ENCODE measurements around the gene SLAMF9.

Gene SLAMF9

GRCh38 chr1:159992161-159992560 is 38.1 kb upstream of the SLAMF9 start:
- DNase-seq (ENCODE audit: low read depth): no peak
- H3K4me3 ChIP-seq (replicated peaks; ENCODE audit: low read depth, low read length): no peak overlapping the region
- TF ChIP-seq, protein P1, sequence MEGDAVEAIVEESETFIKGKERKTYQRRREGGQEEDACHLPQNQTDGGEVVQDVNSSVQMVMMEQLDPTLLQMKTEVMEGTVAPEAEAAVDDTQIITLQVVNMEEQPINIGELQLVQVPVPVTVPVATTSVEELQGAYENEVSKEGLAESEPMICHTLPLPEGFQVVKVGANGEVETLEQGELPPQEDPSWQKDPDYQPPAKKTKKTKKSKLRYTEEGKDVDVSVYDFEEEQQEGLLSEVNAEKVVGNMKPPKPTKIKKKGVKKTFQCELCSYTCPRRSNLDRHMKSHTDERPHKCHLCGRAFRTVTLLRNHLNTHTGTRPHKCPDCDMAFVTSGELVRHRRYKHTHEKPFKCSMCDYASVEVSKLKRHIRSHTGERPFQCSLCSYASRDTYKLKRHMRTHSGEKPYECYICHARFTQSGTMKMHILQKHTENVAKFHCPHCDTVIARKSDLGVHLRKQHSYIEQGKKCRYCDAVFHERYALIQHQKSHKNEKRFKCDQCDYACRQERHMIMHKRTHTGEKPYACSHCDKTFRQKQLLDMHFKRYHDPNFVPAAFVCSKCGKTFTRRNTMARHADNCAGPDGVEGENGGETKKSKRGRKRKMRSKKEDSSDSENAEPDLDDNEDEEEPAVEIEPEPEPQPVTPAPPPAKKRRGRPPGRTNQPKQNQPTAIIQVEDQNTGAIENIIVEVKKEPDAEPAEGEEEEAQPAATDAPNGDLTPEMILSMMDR (IDR thresholded peaks at IDR 0.05; ENCODE audit: low read length, missing control alignments): no peak

DNA sequence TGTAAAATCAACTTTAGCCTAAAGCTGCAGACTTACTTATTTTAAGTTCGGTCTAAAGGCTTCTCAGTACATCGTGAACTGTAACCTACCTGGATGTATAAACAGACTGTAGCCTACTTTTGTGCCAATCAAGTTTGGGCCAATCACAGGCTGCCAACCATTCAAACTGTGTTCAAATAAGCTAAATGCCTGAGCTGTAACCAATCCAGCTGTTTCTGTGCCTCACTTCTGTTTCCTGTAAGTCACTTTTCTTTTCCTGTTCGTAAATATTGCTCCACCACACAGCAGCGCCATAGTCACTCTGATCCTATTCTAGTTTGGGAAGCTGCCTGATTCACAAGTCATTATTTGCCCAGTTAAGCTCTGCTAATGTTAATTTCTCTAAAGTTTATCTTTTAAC is 37.5 kb upstream of the SLAMF9 start:
- TF ChIP-seq, protein P1 (IDR thresholded peaks at IDR 0.05; ENCODE audit: low read length, missing control alignments): no peak
- peak; percentile 24 for DNase-seq (ENCODE audit: low read depth)
- no peak overlapping the region for H3K4me3 ChIP-seq (replicated peaks; ENCODE audit: low read depth, low read length)

DNA sequence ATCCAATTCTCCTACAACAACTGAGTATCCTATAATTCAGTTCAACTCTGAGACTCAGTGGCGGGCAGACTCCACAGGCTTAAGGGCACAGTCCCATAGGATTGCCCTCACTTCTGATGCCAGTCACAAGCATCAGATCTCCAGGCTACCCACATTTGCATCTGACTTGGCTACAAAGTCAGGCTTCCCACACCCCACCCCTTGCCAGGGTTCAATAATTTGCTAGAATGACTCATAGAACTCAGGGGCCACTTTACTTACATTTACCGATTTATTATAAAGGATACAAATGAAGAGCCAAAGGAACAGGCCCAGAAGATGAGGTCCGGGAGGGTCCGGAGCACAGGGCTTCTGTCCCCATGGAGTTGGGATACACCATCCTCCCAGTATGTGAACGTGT is 36.0 kb upstream of the SLAMF9 start:
- no peak for DNase-seq (ENCODE audit: low read depth)
- TF ChIP-seq, protein P1 (IDR thresholded peaks at IDR 0.05; ENCODE audit: low read length, missing control alignments): no peak
- no peak overlapping the region for H3K4me3 ChIP-seq (replicated peaks; ENCODE audit: low read depth, low read length)

GRCh38 chr1:159989581-159989980 is 35.5 kb upstream of the SLAMF9 start:
- DNase-seq (ENCODE audit: low read depth): no peak
- TF ChIP-seq, protein P1 (IDR thresholded peaks at IDR 0.05; ENCODE audit: low read length, missing control alignments): no peak
- no peak overlapping the region for H3K4me3 ChIP-seq (replicated peaks; ENCODE audit: low read depth, low read length)

- TF ChIP-seq, protein P1 (IDR thresholded peaks at IDR 0.05; ENCODE audit: low read length, missing control alignments): no peak
- H3K4me3 ChIP-seq (replicated peaks; ENCODE audit: low read depth, low read length): no peak overlapping the region
Observed at GRCh38 chr1:159988006-159988405, 34.0 kb upstream of the SLAMF9 start.

GRCh38 chr1:159987186-159987585 is 33.1 kb upstream of the SLAMF9 start:
- no peak for DNase-seq (ENCODE audit: low read depth)
- no peak overlapping the region for H3K4me3 ChIP-seq (replicated peaks; ENCODE audit: low read depth, low read length)
- TF ChIP-seq, protein P1 (IDR thresholded peaks at IDR 0.05; ENCODE audit: low read length, missing control alignments): no peak

More at GRCh38 chr1:159988006-159988405, 34.0 kb upstream of the SLAMF9 start:
- DNase-seq (ENCODE audit: low read depth): no peak

DNA sequence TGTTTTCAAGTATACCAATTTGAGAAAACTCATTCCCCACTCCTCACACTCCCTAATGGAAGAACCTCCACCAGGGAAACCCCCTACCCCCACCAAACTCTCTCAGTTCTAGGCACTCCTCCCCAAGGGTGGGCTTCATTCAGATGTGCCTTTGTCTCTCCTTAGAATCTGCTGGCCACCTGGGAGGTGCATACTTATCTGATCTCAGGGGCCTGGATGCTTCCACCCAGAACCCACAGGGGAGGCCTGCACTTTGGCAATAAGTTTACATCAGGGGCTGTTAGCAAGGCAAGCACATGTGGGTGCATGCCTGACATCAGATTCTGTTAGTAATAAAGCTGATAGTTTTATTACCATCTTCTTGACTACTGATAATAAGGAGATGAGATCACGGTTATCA is 32.5 kb upstream of the SLAMF9 start:
- no peak overlapping the region for H3K4me3 ChIP-seq (replicated peaks; ENCODE audit: low read depth, low read length)
- no peak for DNase-seq (ENCODE audit: low read depth)
- TF ChIP-seq, protein P1 (IDR thresholded peaks at IDR 0.05; ENCODE audit: low read length, missing control alignments): no peak
